Keratinocyte (primary cell): ENCODE data around the gene ATPAF1. TPM values are rescaled to one million over a fixed set of nuclear protein-coding genes. Genes with fewer than 3 reads are reported as not detected.
A peak's percentile ranks its signal among the peaks of the same experiment; 100 is the strongest.

Experiments
- DNase-seq: peaks from one replicate; pipeline ENCODE4 v3.0.0-alpha.2; 2011; ENCODE audit warnings: low read depth, missing footprints, low spot score
- FAIRE-seq: peaks from 2 replicates; lab custom pipeline; 2011; peaks lifted over from hg19 to GRCh38; lab: Jason Lieb, UNC
- H2AFZ ChIP-seq: 2 replicates; pipeline ENCODE4 v1.6.0; 2012; ENCODE audit warnings: low read length, control low read depth, inconsistent platforms; ENCODE audit not compliant: control insufficient read depth
- H3K27ac ChIP-seq: 2 replicates; pipeline ENCODE4 v1.5.1; 2011; ENCODE audit warnings: low read length; ENCODE audit not compliant: control insufficient read depth, insufficient read depth
- H3K27me3 ChIP-seq: 3 replicates; pipeline ENCODE4 v1.6.0; 2011; ENCODE audit warnings: low read length; ENCODE audit not compliant: control insufficient read depth, insufficient read depth; ENCODE audit errors: extremely low read depth
- H3K36me3 ChIP-seq, 2 experiments: 2 replicates in 1 of 2; 3 replicates in 1 of 2; pipeline ENCODE4 v1.5.1; 2011; ENCODE audit warnings: low read length in 2 of 2, mild to moderate bottlenecking in 1 of 2; ENCODE audit not compliant: control insufficient read depth in 2 of 2, insufficient read depth in 2 of 2; ENCODE audit errors: extremely low read depth in 1 of 2
- H3K4me1 ChIP-seq: 3 replicates; pipeline ENCODE4 v1.5.1; 2011; ENCODE audit warnings: low read length; ENCODE audit not compliant: control insufficient read depth, insufficient read depth; ENCODE audit errors: extremely low read depth
- H3K4me2 ChIP-seq: 3 replicates; pipeline ENCODE4 v1.6.0; 2011; ENCODE audit warnings: low read depth, low read length; ENCODE audit not compliant: control insufficient read depth, insufficient read depth; ENCODE audit errors: extremely low read depth
- H3K4me3 ChIP-seq, 3 experiments: fragments of 200-600 bp in 1 of 3; sonication (generic) in 1 of 3; 2 replicates in 2 of 3; 3 replicates in 1 of 3; pipeline ENCODE4 v1.5.1; 2011 to 2016; ENCODE audit warnings: low read length in 3 of 3, mild to moderate bottlenecking in 3 of 3, control low read depth in 2 of 3, inconsistent platforms in 1 of 3, low read depth in 1 of 3, mixed read lengths in 1 of 3, mixed run types in 1 of 3, moderate library complexity in 1 of 3; ENCODE audit not compliant: control insufficient read depth in 2 of 3, insufficient read depth in 2 of 3; ENCODE audit errors: extremely low read depth in 1 of 3
- H3K79me2 ChIP-seq: 2 replicates; pipeline ENCODE4 v1.6.0; 2012; ENCODE audit warnings: low read length; ENCODE audit not compliant: control insufficient read depth, insufficient read depth
- H3K9ac ChIP-seq: 3 replicates; pipeline ENCODE4 v1.6.0; 2011; ENCODE audit warnings: low read length; ENCODE audit not compliant: control insufficient read depth, insufficient read depth; ENCODE audit errors: extremely low read depth
- H3K9me1 ChIP-seq: 3 replicates; pipeline ENCODE4 v1.6.0; 2011; ENCODE audit warnings: low read length; ENCODE audit not compliant: control insufficient read depth, insufficient read depth; ENCODE audit errors: extremely low read depth
- H3K9me3 ChIP-seq: 2 replicates; pipeline ENCODE4 v1.5.1; 2012; ENCODE audit warnings: low read depth, low read length; ENCODE audit not compliant: control insufficient read depth
- H4K20me1 ChIP-seq: 3 replicates; pipeline ENCODE4 v1.6.0; 2011; ENCODE audit warnings: low read length; ENCODE audit not compliant: control insufficient read depth, insufficient read depth; ENCODE audit errors: extremely low read depth
- CTCF ChIP-seq, 3 experiments: IDR thresholded peaks in 1 of 3; conservative IDR thresholded peaks in 1 of 3; optimal IDR thresholded peaks in 1 of 3; 2 replicates in 2 of 3; 3 replicates in 1 of 3; pipeline versions ENCODE3 to v1.5.1; 2011; ENCODE audit warnings: low read length in 3 of 3, mild to moderate bottlenecking in 3 of 3, moderate library complexity in 2 of 3, control low read depth in 1 of 3, inconsistent platforms in 1 of 3; ENCODE audit not compliant: insufficient read depth in 2 of 3; ENCODE audit errors: extremely low read depth in 1 of 3
- EZH2 ChIP-seq: IDR thresholded peaks from one replicate; pipeline ENCODE4 v1.6.1; 2012; ENCODE audit warnings: inconsistent platforms, mild to moderate bottlenecking, low read length, moderate library complexity
- dilution Hi-C: fragments of 300-500 bp; cut with MboI; formaldehyde crosslinking; loops from one replicate; pipeline ENCODE4 v1.7.0; 2020; ENCODE audit warnings: low sequenced_read_pairs; ENCODE audit not compliant: extremely low pct_ligation_motif_present
- polyA minus RNA-seq, 3 experiments: library from RNA; depleted of rRNA, polyadenylated mRNA; stranded (reverse); fragments of >200 nt; gene quantifications; 1 replicate in 1 of 3; 2 replicates in 1 of 3; 3 replicates in 1 of 3; pipeline ENCODE4 v1.2.3, GENCODE V29; 2011
- polyA plus RNA-seq, 5 experiments: library from polyadenylated mRNA; depleted of rRNA in 3 of 5; stranded (reverse) in 3 of 5; stranded (forward) in 1 of 5; unstranded in 1 of 5; fragments of >200 nt; gene quantifications; 1 replicate in 1 of 5; 2 replicates in 3 of 5; 3 replicates in 1 of 5; pipeline versions ENCODE4 v1.2.1 to v1.2.3, GENCODE V29; 2011 to 2012; ENCODE audit warnings: missing spikeins in 2 of 5, low read depth in 1 of 5, low replicate concordance in 1 of 5

ATPAF1 gene
- 41.4 to 55.6 TPM (median 53.6 TPM) in 3 replicates for polyA plus RNA-seq
- 58.7 TPM for polyA plus RNA-seq (2011; ENCODE audit: low read depth)
- 55.4 and 76.8 TPM in 2 replicates for polyA plus RNA-seq (2011; cell fraction: cytosol; rRNA removed)
- 34.8 and 36.7 TPM in 2 replicates for polyA plus RNA-seq (2011; cell fraction: nucleus; rRNA removed)
- polyA plus RNA-seq (2012; ENCODE audit: low replicate concordance): 24.8 and 32.5 TPM in 2 replicates
- polyA minus RNA-seq: 12.2 to 38.8 TPM (median 26.5 TPM) in 3 replicates
- 17.8 TPM for polyA minus RNA-seq (2011; cell fraction: cytosol; rRNA and poly(A)+ RNA removed)
- polyA minus RNA-seq (2011; cell fraction: nucleus; rRNA and poly(A)+ RNA removed): 8.7 and 20.9 TPM in 2 replicates

GRCh38 chr1:46667782-46668760 lies at the start of gene ATPAF1:
Gene ATPAF1 (minus strand): TSS chr1:46668364. CDS start chr1:46668322, 42 bp downstream.
- dilution Hi-C loops: no loop called here
- H3K4me2 ChIP-seq: peak within 1 kb of the TSS; percentile 73
- TF ChIP-seq CTCF (optimal IDR thresholded peaks at IDR 0.05 in 1 of 3, IDR thresholded peaks at IDR 0.05 in 1 of 3, conservative IDR thresholded peaks at IDR 0.05 in 1 of 3; ENCODE audit: extremely low read depth in 1 of 3, insufficient read depth in 2 of 3, low read length in 3 of 3): no peak
- TF ChIP-seq EZH2: no peak
- no peaks in the 10 kb centered on the region for H4K20me1 ChIP-seq
- DNase-seq (peak; percentile 35), FAIRE-seq (peak; percentile 82)
- H3K27me3 ChIP-seq: no peaks in the 10 kb centered on the region
- H3K9ac ChIP-seq: peak within 1 kb of the TSS; percentile 66
- no peaks in the 10 kb centered on the region for H3K9me1 ChIP-seq
- peaks cover 3 to 4% of the 10 kb centered on the region in 2 experiments for H3K36me3 ChIP-seq
- peak within 1 kb of the TSS; percentile 24 for H3K27ac ChIP-seq
- H3K4me3 ChIP-seq: peak within 1 kb of the TSS; percentile 54 to 70 (median 60)
- peaks cover 6% of the 10 kb centered on the region for H3K79me2 ChIP-seq
- peaks cover 11% of the 10 kb centered on the region for H3K4me1 ChIP-seq
- no peaks in the 10 kb centered on the region for H3K9me3 ChIP-seq
- H2AFZ ChIP-seq: peak within 1 kb of the TSS; percentile 80

- H3K27me3 ChIP-seq: no peaks in the 10 kb centered on the region
- H3K4me3 ChIP-seq: peak overlapping the region; percentile 82 to 86 (median 86)
- peak overlapping the region; percentile 88 for H3K9ac ChIP-seq
- no peaks in the 10 kb centered on the region for H3K9me3 ChIP-seq
- H3K27ac ChIP-seq: no peak overlapping the region
- H3K4me1 ChIP-seq: peaks cover 22% of the 10 kb centered on the region
- no peaks in the 10 kb centered on the region for H3K9me1 ChIP-seq
- H3K4me2 ChIP-seq: peak overlapping the region; percentile 91
- DNase-seq (no peak), FAIRE-seq (no peak)
- no peak overlapping the region for H2AFZ ChIP-seq
- H3K79me2 ChIP-seq: peaks cover 38% of the 10 kb centered on the region
- no peaks in the 10 kb centered on the region for H4K20me1 ChIP-seq
- dilution Hi-C loops: no loop called here
- peaks cover 10 to 18% of the 10 kb centered on the region in 2 experiments for H3K36me3 ChIP-seq
- TF ChIP-seq CTCF (optimal IDR thresholded peaks at IDR 0.05 in 1 of 3, IDR thresholded peaks at IDR 0.05 in 1 of 3, conservative IDR thresholded peaks at IDR 0.05 in 1 of 3; ENCODE audit: extremely low read depth in 1 of 3, insufficient read depth in 2 of 3, low read length in 3 of 3) (no peak), EZH2 (no peak)
Observed at GRCh38 chr1:46717654-46718053, 49.5 kb upstream of the ATPAF1 start.
